ENCODE measurements around the gene OSBPL10.

OSBPL10 gene

DNA sequence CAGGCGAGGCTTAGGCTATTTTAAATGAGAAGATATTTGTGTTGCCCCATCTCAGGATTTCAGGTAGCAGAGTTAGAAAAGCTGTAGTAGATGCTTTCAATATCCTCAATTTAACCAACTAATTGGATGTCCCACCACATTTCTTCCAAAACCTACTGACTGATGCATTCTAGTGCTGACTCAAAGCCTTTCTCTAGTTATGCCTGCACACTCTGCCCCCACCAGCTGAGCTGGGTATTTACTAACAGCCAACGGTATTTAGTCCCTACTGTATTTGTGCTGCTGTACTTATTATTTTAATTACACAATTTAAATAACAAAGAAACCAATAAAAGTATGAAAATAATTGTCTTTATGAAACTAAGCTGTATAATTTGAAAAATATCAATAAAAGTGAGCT is 139.5 kb downstream of the OSBPL10 start:
- DNase-seq: no peak

DNA sequence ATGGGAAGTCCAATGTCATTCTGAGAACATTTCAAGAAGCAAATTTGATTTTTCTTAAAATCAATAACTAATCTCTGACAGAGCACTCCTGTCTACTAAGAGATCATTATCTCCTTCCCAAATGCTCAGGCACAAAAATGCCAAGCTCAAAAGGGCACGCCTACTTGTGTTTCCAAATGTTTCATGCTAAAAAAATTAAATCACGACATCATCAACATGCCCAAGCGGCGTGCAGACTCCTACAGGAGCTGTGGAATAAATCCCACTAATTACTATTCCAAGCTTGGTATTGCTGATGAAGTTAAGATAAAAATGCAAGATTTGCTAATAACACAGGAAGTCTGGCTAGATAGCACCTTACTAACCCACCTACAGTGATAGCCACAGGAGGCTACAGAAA is 140.8 kb downstream of the OSBPL10 start:
- no peak for DNase-seq

DNA sequence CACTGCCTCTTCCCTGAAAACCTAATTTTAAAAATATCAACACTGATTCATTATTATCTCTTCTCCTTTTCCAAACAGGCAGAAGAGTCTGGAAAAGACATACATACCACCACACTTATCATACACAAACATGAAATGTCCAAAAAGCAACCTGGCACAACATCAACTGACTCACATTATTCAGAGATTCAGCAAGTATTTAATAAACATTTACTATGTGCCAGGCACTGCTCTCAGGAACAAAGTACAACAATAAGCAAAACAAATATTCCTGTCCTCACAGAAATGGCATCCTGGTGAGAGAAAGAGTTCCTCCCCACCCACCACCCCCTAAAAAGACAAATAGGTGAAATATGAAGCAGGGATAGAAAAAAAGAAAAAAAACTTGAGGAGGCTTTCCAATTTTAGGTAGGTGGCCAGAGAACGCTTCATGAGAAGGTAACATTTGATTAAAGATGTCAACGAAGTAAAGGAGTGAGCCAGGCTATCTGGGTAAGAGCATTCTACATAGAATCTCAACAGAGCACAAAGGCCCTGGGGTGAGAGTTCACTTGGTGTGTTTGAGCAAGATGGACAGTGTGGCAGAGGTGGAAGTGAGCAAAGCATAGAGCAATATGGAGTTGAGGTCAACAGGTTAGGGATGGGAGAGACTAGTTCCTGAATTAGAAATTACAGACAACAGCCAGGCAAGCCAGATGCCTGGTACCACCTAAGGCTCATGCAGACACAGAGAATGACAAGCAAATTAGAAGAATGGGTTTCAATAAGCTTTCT is 141.7 kb downstream of the OSBPL10 start:
- no peak for DNase-seq

DNA sequence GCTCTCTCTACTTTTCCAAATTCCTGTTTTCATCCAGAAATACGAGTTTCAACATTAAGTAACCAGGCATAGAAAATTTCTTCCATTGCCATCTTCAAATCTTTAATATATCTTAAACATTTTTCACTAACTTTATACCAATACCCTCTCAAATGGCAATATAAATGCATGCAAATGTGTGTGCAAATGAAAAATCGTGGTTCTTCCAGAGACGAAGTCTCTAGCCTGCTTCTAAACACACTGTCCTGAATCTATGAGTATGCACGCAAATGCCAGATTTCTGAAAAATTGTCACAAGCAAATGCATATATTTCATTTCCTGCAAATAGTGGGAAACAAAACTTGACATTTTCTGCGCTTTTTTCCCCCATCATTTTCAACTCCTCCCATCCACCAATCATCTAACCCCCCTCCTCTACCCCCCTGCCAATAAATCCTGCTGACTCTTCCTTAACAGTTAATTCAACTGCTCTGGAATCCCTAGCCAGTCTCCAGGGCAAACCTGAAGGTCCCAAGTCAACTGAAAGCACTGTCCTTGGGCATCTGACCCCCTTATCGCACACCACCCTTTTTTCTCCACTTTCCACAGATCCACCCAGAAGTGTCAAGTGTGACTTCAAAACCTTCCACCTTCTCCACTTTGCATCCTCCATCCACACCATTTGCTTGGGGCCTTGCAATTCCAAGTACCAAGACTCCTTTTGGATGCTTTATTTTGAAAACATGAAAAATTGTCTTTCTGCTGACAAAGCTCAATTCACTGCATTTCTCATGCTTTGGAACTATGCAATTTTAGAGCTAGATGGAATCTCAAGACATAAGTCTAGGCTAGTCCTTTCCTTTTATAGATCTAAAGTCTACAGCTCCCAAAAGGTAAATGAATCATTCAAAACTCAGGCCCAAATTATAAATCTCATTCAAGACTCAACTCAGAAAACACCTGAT is 144.7 kb downstream of the OSBPL10 start:
- no peak for DNase-seq

DNA sequence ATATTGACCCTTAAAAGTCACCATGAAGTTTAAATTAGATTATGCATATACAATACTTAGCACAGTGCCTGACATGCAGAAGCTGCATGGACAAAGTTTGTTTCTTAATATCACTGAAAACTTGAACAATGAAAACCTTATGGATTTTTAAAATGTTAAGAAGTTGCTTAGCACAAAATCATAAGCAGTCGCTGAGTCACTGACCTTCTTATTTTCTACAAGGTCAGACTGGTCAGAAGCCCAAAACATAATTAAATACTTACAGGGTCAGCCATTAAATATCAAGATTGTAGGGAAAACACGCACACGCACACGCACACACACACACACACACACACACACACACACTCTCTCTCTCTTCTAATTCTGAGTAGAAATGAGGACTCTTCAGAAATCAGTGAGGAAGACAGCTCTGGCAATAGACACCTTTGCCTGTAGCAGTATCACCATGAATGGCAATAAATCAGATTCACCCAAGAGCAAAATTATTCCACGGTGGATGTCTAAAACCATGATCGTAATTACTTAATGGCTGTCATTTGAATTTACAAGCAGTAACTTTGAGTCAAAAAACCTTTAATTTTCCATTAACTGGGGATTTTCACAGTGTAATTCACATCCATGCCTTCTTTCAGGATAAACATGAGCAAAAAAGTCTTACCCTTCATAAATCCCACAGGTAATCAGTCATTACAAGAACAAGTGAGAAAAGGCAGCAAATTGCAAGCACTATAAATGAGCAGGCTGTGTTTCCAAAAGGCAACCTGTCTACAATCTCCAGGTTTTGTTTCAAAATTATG is 147.5 kb downstream of the OSBPL10 start:
- no peak for DNase-seq

DNA sequence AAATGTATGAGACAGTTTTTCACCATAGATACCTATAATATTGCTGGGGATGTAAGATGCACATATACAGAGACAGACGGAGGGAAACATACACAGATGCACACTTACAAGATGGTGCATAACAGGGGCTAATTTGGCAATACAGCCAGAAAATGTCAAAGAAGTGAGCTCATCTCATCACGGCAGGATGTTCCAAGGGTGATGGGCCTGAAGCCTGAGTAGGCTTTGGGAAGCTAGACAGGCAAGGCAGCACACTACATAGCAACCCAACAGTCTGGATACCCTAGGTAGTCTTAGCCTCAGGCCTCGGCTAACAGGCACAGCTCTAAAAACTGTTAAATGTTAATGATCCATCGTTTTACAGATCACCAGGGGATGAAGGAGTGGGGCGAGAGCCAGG is 148.5 kb downstream of the OSBPL10 start:
- no peak for DNase-seq

DNA sequence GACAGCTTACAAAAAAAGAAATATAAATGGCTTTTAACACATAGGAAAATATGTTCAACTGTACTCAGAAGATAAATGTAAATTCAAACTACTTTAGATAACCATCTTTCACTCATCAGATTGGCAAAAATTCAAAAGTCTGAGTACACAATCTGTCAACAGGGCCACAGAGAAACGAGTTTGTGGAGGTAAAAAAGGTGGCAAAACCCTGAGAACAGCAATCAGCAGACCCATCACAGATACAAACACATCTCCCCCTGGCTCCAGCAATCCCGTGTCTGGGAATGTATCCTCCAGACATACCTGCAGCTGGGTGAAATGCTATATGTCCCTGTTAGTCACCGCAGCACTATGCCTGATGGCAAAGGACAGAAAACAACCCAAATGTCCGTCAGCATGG is 149.5 kb downstream of the OSBPL10 start:
- no peak for DNase-seq

DNA sequence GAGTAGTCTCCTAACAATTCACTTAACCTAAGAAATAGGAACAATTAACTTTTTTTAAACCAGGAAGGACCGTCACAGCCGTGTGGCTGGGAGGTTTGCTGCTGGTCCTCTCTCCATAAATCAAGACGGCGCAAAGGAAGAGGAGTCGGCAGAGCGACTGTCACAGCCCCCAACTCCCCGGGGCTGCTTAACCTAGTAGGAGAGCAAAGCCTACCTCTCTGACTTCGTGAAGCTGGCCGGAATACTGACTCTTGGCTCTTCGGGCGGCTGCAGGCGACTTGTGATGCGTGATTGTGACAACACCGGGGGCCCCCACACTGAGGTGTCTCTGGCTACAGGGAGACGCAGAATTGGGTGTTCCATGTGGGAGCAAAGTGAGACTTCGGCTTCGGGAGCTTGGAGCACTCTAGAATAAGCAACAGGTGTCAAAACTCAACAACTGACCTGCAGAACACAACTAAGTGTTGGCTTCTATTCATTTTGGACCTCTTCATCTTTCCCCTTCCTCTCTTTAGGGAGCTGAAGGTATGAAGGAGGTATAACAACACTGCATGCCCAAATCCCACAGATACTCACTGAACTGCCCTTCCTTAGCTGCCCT is 151.1 kb downstream of the OSBPL10 start:
- no peak for DNase-seq

DNA sequence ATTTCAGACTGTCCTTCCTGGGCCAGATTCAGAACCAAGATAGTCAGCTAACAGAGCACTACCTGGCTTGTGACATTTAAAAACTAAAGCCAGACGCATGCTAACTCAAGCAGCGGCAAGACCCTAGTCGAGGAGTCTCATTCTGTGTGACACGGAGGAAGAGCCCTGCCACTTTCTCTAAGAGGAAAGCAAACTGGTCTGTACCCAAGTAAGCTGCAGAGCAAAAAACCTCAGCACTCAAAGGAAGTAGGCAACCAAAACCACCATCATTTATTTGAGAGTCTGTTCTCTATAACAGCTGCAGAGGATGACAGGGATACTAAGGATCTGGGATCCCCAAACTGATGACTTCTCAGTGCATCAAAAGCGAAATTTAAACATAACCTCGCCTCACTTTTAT is 152.1 kb downstream of the OSBPL10 start:
- DNase-seq: no peak

DNA sequence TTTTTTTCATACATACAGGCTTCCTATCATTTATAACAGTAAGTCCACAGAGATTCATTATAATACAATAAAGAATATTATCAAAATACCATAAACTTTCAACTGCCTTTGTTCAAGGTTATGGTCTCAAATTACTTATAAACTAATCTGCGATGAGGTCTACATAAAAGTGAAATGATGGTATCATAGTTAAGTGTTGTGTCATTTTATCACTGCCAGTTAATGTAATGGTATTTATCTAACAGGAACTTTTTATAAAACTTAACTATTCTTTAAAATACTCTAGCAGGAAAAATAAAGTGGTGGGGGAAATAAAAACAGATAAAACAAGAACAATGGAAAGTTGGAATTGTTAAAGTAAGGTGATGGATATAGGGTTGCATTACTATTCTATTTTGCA is 153.1 kb downstream of the OSBPL10 start:
- DNase-seq: no peak

DNA sequence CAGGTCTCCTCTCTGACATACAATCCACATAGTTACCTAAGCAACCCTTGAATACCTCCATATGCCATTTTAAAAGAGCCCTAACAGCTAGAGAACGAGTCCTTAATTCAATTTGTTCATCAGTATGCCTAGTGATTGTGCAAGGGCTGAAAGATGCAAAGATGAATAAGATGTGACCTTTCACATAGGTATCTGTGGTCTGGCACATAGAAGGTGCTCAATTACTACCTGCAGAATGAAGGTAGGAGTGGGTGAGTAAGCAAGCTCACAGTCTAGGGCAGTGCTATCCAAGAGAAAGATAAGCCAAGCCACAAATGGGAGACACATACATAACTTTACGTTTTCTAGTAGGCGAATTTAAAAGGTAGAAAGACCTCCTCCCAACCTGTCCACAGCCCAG is 157.9 kb downstream of the OSBPL10 start:
- DNase-seq: no peak

DNA sequence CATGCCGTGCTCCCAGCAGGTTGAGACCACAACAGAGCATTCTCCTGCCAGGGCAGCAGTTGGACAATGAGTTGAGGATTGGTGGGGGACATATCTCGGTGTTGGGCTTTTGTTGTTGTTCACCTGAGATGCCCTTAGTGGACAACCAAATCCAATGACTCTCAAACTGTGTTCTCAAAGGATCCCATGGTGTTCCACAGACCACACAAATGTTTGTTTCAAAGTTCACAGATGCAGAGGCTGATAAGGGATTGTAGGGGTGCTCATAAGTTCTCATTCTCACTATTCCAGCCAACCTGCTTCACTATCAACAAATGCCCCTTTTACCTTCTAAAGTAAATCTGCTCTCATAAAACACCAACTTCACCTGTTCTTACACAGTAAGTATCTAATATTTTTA is 159.9 kb downstream of the OSBPL10 start:
- no peak for DNase-seq

DNA sequence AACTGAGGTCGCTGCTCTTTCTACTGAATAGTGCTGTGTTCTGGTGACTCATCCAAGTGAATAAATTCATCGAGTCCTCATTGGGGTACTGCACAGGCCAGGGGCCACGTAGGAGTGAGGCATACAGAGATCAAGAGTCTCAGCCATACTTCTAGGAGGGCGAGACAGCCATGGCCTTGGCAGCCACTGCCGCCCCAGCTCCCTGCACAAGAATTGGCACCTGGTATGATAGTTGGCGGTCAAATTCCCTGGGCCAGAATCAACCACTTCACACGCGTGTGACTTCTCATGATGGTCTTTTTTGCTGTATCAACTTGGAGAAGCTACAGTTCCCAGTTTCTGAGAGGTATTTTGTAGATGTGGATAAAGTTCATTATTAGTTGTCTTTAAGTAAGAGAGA is 161.6 kb downstream of the OSBPL10 start:
- no peak for DNase-seq

DNA sequence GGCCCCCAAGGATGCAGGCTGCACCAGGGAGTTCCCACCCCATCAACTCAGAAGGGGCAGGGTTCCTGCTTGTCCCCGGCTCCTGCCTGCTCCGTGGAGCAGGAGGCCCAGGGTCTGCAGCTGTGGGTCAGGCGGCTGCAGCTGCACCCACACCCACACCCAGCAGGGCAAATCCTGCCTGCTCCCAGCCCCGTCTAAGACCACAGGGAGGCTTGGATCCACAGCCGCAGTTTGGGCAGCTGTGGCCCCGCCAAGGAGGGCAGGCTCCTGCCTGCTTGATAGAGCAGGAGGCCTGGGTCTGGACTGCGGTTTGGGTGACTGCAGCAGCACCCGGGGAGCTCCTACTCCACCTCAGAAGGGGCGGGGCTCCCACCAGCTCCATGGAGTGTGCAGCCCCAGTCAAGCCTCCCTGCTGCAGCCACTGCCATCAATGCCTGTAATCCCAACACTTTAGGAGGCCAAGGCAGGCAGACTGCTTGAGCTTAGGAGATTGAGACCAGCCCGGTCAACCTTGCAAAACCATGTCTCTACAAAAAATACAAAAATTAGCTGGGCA is 163.6 kb downstream of the OSBPL10 start:
- DNase-seq: no peak

DNA sequence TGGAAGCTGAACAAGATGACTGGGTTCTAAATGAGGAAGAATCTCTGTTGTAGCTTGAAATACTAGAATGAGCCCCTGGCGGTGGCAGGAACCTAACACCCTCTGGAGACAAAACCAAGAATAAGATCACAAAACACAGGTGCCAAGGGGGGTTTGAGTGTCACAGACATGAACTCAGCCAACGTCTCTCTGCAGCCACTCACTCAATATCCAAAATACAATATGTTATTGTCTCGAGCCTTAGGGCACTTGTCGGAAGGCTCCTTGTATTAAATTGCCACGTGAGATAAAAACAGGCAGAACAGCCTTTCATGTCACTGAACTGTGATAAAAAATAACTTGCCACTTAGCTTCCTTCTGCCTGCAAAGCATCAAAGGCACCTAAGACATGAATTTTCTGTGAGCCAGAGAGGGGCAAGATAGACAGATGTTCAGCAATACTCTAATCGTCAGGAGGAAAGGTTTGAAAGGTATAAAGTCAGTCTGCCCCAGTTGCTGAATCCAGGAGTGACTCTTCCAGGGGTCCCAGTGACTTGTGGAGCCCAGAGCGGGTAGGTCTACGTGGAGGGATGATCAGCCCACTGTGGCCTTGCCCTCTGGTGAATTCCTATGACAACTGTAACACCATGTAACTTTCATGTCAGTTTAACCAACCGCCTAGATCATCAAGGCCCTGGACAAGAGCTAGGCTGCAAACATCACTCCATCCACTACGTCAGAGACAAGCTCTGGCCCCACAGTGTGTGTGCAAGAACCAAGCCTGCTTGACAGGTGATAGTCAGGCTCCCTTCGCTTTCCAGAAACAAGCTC is 165.2 kb downstream of the OSBPL10 start:
- no peak for DNase-seq

DNA sequence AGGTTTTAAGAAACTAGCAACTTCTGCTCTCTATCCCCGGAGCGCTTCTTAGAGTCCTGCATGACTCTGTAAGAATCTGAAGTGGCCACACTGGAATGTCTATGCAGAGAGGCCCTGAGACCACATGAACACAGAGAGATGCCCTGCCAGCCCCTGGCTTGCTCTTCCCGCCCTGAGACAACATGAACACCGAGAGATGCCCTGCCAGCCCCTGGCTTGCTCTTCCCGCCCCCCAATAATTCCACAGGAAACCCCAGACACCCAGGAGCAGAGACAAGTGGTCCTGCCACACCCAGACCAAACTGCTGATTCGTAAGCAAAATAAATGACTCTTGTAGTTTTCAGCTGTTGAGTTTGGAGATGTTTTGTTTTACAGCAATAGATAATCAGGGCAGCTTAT is 166.1 kb downstream of the OSBPL10 start:
- DNase-seq: no peak

DNA sequence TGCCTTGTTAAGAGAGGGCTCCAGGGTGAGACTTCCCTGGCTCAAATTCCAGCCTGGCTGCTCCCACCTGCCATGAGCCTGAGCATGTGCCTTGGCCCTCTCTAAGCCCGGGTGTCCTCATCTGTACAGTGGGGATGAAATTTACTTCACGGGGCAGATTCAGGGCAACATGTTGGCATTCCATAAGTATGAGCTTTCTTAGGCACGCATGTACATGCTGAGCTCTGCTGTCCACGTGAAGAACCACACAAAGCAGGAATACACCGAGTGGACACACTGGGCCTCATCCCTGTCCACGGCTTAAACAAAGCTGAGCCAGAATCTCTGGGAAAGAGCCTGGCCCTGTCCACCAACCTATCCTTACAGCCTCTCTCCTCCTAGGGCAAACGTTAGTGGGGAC is 167.4 kb downstream of the OSBPL10 start:
- DNase-seq: no peak

DNA sequence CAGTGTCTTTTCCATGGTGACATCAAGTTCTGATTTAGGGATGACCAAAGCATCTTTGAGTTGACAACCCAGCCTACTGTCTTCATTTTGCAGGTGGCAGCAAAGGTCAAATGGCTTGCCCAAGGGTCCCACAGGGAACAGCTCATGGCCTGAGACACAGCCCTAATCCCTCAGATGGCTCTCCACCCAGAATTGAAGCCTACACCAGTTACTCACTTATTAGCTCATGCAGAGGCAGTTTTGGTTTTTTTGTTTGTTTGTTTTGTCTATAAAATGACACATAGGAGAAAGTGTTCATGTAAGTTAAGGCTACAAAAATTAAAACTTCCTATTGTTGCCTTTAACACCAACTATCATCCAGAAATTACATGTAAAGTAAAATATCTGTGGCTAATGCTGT is 167.9 kb downstream of the OSBPL10 start:
- DNase-seq: no peak

DNA sequence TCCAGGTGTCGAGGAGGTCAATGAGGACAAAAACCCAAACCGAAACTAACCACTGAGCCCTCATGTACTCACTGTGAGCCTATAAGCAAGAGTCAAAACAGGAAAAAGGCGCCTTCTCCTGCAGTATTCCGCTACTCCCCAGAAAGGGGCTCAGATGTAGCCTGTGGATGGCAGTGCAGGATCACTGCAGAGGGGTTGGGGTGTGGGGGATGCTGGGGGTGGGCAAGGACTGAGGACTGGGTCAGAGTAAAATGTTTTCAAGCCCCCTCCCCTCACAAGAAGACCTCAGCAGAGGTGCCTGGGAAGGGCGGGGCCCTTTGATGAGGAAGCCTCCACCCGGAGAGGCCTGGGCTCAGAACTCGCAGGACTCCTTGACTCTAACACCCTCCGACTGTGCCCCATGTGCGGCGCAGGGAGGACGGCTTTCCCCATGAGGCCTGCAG is 170.1 kb downstream of the OSBPL10 start:
- DNase-seq: no peak

DNA sequence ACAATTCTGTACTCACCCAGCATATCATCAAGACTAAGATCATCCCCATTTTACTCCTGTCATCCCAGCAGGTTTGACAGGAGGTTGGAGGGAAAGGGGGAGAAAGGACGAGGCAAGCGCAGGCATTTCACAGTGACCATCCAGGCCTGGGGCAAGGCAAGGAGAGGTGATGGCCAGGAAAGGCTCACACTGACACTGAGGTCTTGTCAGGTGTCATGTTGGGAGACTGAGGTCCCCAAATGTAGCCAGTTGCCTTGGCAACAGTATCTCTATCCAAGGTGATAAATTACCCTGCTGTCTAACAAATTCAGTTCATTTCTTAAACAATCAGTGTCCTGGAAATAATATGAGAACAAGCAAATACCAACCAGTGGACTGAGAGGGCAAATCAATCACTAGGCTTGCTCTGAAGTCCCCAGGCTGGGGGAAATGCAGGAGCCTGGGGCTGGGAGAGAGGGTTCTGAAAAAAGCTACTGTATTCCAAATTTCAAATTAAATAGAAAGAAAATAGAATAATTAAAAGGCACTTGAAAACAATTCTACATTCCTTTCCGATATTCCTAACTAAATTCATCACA is 172.8 kb downstream of the OSBPL10 start:
- no peak for DNase-seq
